Astrocyte of the cerebellum (primary cell): ENCODE measurements around the gene SGCE.

Source experiments
- DNase-seq: peaks from one replicate; pipeline ENCODE4 v3.0.0-alpha.2; 2011; ENCODE audit warnings: low read depth
- H3K4me3 ChIP-seq: 2 replicates; pipeline ENCODE4 v1.5.1; 2011; ENCODE audit warnings: mild to moderate bottlenecking, low read depth, low read length, moderate library complexity
- CTCF ChIP-seq: IDR thresholded peaks from 2 replicates; pipeline ENCODE4 v1.5.1; 2012; ENCODE audit warnings: low read length, low read depth, moderate library complexity, mild to moderate bottlenecking; ENCODE audit errors: missing control alignments
- in situ Hi-C: cut with HindIII; loops from 2 replicates; pipeline ENCODE4 v1.10.0; 2017; ENCODE audit warnings: low sequenced_read_pairs

SGCE gene

GRCh38 chr7:94557215-94557614 lies 98.7 kb downstream of the SGCE start:
- DNase-seq: no peak
- TF ChIP-seq CTCF: no peak
- no peak overlapping the region for H3K4me3 ChIP-seq
- in situ Hi-C loops: no loop called here

GRCh38 chr7:94556028-94556427 lies 99.9 kb downstream of the SGCE start:
- no peak for DNase-seq
- TF ChIP-seq CTCF: no peak
- in situ Hi-C loops: no loop called here
- no peak overlapping the region for H3K4me3 ChIP-seq

DNA sequence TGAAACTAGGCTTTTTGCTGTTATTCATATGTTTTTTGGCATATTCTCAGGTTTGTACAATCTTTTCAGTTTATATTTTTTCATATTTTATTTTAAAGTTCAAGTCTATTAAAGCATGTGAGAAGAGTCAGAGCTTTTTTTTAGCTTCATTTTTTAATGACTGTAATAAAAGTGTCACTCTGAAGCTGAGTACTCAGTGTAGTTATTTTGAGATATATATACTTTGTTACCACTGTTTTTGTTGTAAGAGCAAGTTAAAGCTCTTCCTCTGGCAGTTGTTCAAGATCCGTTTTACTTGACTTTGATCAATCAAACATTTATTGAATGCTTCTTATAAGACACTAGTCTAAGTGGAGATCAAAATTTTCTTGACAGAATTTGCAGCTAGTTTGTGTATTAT lies 108.8 kb downstream of the SGCE start:
- in situ Hi-C loops: no loop called here
- no peak overlapping the region for H3K4me3 ChIP-seq
- DNase-seq: no peak
- TF ChIP-seq CTCF: no peak

- no peak overlapping the region for H3K4me3 ChIP-seq
- no peak for TF ChIP-seq CTCF
- no peak for DNase-seq
- in situ Hi-C loops: no loop called here
Measured at GRCh38 chr7:94540428-94540827, 115.5 kb downstream of the SGCE start.
